Stomach smooth muscle (tissue), 2 donors: ENCODE data around the gene CD300H.
"Not testable (repeated sequence)": the region's sequence is repeated elsewhere in the genome, so short reads cannot be mapped to it uniquely, and the experiment has no call there.

Experiments used
- H3K27ac ChIP-seq: one replicate; pipeline ENCODE4 v1.7.0; 2013; ENCODE audit warnings: mild to moderate bottlenecking, low read length, inconsistent platforms
- H3K27me3 ChIP-seq, 2 donors: one replicate each; pipeline ENCODE4 v1.7.0; 2013; ENCODE audit warnings: low read length in 2 of 2; ENCODE audit not compliant: insufficient read depth in 2 of 2, control insufficient read depth in 1 of 2
- H3K36me3 ChIP-seq, 2 donors: one replicate each; pipeline ENCODE4 v1.7.0; 2013; ENCODE audit warnings: low read length in 2 of 2; ENCODE audit not compliant: control insufficient read depth in 2 of 2, insufficient read depth in 2 of 2
- H3K4me1 ChIP-seq: one replicate; pipeline ENCODE4 v1.7.0; 2013; ENCODE audit warnings: low read length; ENCODE audit not compliant: control insufficient read depth, insufficient read depth
- H3K4me3 ChIP-seq, 2 donors: one replicate each; pipeline ENCODE4 v1.7.0; 2013; ENCODE audit warnings: low read length in 2 of 2
- H3K9ac ChIP-seq, 2 donors: one replicate each; pipeline ENCODE4 v1.7.0; 2013; ENCODE audit warnings: low read length in 2 of 2, mild to moderate bottlenecking in 1 of 2
- H3K9me3 ChIP-seq, 2 donors: one replicate each; pipeline ENCODE4 v1.7.0; 2013; ENCODE audit warnings: low read length in 2 of 2; ENCODE audit not compliant: control insufficient read depth in 2 of 2
- donor health status: healthy.
- donor health status: Pancreatic carcinoma.

CD300H gene

GRCh38 chr17:74585711-74586110 lies 18.4 kb upstream of the CD300H start:
- H3K27ac ChIP-seq, result no peak overlapping the region
- H3K4me3 ChIP-seq, result no peak overlapping the region
- peaks cover 0 to 3% of the 10 kb centered on the region in 2 donors for H3K9me3 ChIP-seq
- H3K36me3 ChIP-seq, result no peaks in the 10 kb centered on the region
- no peaks in the 10 kb centered on the region for H3K4me1 ChIP-seq
- H3K27me3 ChIP-seq, result no peaks in the 10 kb centered on the region
- no peak overlapping the region for H3K9ac ChIP-seq

DNA sequence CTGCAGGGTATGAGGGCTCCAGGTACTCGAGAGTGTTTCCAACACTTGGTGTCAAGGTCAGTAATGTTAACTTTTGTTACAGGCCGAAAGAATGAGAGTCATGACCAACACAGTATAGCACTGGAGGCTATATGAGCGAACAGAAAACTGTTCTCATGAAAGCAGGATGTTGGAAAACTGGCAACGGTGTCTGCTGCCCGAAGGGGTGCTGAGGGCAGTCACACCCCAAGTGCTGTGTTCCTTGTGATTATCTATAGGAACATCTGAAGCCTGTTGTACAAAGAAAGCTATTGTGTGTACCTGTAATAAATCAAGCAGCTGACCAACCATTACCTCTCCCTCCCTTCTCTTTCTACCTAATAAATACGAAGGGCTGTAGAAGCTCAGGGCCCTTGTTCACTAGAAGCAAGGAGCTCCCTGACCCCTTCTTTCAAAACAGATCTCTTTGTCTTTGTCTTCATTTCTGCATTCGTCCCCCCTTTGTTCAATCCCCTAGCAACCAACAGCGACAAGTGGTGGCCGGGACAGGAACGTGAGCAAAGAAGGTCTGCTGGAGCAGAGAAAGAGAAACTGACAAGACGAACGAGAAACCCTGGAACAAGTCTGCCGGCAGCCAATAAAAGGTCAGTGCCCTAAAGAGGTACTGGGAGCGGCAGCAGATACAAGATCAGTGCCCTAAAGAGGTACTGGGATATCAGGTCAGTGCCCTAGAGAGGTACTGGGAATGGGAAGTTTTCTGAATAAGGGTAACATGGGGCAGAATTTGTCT lies 17.2 kb upstream of the CD300H start:
- Histone ChIP-seq H3K27me3 (no peaks in the 10 kb centered on the region), H3K9me3 (peaks cover 0 to 3% of the 10 kb centered on the region in 2 donors), H3K36me3 (no peaks in the 10 kb centered on the region), H3K9ac (no peak overlapping the region), H3K4me1 (peaks cover 2% of the 10 kb centered on the region), H3K27ac (no peak overlapping the region), H3K4me3 (no peak overlapping the region)

GRCh38 chr17:74582633-74583032 lies 15.3 kb upstream of the CD300H start:
- Histone ChIP-seq H3K36me3 (no peaks in the 10 kb centered on the region), H3K9ac (no peak overlapping the region), H3K27me3 (no peaks in the 10 kb centered on the region), H3K4me3 (no peak overlapping the region), H3K4me1 (peaks cover 2% of the 10 kb centered on the region), H3K27ac (no peak overlapping the region), H3K9me3 (peaks cover 0 to 3% of the 10 kb centered on the region in 2 donors)

DNA sequence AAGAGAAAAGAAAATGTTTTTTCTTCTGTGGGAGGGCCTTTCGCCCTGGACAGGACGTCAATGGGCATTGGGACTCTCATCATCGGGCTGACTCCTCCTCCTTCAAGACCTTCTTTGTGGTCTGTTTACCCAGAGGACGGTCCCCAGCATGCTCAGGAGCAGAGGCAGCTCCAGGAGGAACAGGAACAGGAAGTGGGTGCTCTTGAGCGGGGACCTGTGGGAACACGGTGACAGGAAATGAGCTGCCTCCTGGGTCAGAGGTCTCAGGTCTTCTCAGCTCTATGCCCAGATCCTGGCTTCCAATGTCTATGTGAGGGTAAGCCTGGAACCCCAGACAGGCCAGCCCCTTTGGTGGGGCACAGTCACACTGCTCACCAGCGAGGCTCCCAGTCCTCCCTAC lies 12.6 kb upstream of the CD300H start:
- H3K27me3 ChIP-seq, result no peaks in the 10 kb centered on the region
- no peak overlapping the region for H3K4me3 ChIP-seq
- H3K4me1 ChIP-seq, result peaks cover 2% of the 10 kb centered on the region
- no peak overlapping the region for H3K27ac ChIP-seq
- no peak overlapping the region for H3K9ac ChIP-seq
- H3K36me3 ChIP-seq, result no peaks in the 10 kb centered on the region
- peaks cover 0 to 3% of the 10 kb centered on the region in 2 donors for H3K9me3 ChIP-seq

DNA sequence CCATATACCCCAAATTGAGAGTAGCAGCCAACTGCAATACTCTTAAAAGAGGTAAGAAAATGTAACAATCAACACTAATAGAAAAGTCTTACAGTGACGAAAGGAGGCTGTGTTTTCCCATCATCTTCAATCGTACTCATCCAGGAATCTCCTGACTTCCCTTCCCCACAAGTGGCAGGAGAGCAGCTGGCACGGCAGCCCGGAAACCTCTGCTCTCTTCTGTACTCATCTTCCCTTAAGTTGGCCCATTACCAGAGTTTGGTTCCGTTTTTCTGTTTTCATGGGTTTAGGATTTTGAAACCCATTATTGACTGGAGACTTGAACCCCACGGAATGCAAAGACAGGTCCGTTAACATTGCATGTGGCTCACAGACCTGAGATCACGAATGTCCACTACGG lies 11.7 kb upstream of the CD300H start:
- H3K36me3 ChIP-seq, result no peaks in the 10 kb centered on the region
- no peak overlapping the region for H3K9ac ChIP-seq
- peaks cover 0 to 2% of the 10 kb centered on the region in 2 donors for H3K27me3 ChIP-seq
- no peak overlapping the region for H3K4me3 ChIP-seq
- no peak overlapping the region for H3K27ac ChIP-seq
- H3K9me3 ChIP-seq, result peaks cover 0 to 1% of the 10 kb centered on the region in 2 donors
- H3K4me1 ChIP-seq, result peaks cover 2% of the 10 kb centered on the region

GRCh38 chr17:74574489-74575142 lies 7.3 kb upstream of the CD300H start:
- peaks cover 0 to 2% of the 10 kb centered on the region in 2 donors for H3K27me3 ChIP-seq
- H3K9ac ChIP-seq, result no peak overlapping the region
- peaks cover 0 to 3% of the 10 kb centered on the region in 2 donors for H3K9me3 ChIP-seq
- H3K27ac ChIP-seq, result no peak overlapping the region
- H3K4me1 ChIP-seq, result no peaks in the 10 kb centered on the region
- H3K4me3 ChIP-seq, result no peak overlapping the region
- H3K36me3 ChIP-seq, result no peaks in the 10 kb centered on the region

GRCh38 chr17:74573635-74574034 lies 6.3 kb upstream of the CD300H start:
- not testable (repeated sequence) for H3K27me3 ChIP-seq, H3K4me3 ChIP-seq, H3K27ac ChIP-seq, H3K36me3 ChIP-seq, H3K9me3 ChIP-seq, H3K9ac ChIP-seq, H3K4me1 ChIP-seq

DNA sequence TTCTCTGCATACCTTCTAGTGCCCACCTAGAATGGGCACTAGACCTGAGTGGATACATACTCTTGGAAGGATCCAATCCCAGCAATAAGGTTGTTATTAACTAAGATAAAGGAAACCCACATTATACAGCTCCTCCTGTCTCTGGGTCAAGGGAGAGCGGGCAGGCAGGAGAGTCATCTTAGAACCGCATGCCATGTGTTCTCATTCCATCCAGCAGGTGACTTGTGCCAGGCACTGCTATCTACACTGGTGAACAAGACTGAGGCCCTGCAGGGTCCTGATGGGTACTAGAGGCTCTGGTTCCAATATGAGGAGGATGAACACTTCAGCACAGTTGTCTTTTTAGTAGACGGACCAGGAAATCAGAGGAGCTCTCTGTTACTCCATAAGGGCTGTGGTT lies 5.9 kb upstream of the CD300H start:
- H3K4me3 ChIP-seq, result no peak overlapping the region
- H3K27ac ChIP-seq, result no peak overlapping the region
- H3K27me3 ChIP-seq, result peaks cover 0 to 2% of the 10 kb centered on the region in 2 donors
- H3K9ac ChIP-seq, result no peak overlapping the region
- H3K9me3 ChIP-seq, result peaks cover 0 to 3% of the 10 kb centered on the region in 2 donors
- H3K4me1 ChIP-seq, result no peaks in the 10 kb centered on the region
- H3K36me3 ChIP-seq, result no peaks in the 10 kb centered on the region

DNA sequence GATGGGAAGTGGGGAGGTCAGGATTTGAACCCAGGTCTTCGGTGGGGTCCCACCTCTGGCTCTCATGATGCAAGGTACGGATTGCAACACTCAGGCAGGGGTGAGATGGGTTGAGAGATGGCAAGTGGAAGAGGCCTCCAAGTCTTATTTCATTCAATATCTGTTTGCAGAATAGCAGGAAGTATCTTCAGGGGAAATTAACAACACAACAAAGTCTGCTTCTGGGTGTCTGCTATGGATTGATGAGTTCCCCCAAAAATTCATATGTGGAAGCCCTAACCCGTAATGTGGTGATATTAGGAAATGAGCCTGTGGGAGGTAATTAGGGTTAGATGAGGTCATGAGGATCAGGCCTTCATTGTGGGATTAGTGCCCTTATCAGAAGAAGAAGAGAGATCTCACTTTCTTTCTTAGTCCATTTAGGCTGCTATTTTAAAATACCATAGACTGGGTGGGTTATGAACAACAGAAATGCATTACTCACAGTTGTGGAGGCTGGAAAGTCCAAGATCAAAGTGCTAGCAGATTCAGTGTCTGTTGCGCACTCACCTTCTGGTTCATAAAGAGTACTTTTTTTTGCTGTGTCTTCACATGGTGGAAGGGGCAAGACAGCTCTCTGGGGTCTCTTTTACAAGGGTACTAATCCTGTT lies 4.4 kb upstream of the CD300H start:
- H3K4me3 ChIP-seq, result no peak overlapping the region
- no peaks in the 10 kb centered on the region for H3K4me1 ChIP-seq
- H3K9me3 ChIP-seq, result peaks cover 0 to 3% of the 10 kb centered on the region in 2 donors
- no peaks in the 10 kb centered on the region for H3K36me3 ChIP-seq
- no peak overlapping the region for H3K27ac ChIP-seq
- H3K27me3 ChIP-seq, result peaks cover 0 to 2% of the 10 kb centered on the region in 2 donors
- H3K9ac ChIP-seq, result no peak overlapping the region

DNA sequence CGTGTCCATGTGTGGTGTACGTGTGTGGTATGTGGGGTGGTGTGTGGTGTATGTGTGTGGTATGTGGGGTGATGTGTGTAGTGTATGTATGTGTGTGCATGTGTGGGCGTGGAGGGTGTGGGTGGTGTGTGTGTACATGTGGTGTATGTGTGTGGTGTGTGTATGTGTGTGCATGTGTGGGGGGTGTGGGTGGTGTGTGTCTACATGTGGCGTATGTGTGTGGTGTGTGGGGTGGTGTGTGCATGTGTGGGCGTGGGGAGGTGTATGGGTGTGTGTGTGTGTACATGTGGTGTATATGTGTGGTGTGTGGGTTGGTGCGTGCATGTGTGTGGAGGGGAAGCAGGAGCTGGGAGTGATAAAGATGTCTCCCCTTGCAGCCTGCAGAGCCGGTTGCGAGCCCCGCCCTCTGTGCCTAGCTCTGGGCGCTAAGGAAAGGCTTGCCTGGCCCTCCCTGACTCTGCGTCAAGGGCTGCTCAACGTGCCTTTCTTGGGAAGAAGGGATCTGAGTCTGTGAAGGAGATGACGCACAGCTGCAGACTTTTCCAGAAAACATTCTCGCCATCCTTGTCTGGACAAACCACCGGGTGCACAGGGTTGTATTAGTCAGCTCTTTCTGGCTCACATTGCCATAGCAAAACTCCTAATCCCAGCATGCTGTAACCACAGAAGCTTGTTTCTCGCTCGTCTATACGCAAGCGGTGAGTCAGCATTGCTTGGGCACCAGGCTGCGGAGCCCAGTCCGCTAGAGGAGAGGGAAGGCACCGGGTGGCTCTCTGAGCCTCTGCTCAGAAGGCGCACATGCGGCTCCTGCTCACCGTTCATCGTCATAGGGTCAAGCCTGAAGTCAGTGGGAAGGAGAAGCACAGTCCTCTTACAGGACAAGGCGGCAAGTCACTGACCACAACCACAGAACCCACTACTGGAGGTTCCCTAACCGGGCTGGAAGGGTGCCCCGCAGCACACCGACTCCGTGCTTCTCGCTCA lies 2.0 kb upstream of the CD300H start:
- Histone ChIP-seq H3K9me3 (peaks cover 0 to 3% of the 10 kb centered on the region in 2 donors), H3K4me1 (no peaks in the 10 kb centered on the region), H3K36me3 (no peaks in the 10 kb centered on the region), H3K9ac (no peak overlapping the region), H3K27me3 (no peaks in the 10 kb centered on the region), H3K4me3 (no peak overlapping the region), H3K27ac (no peak overlapping the region)
